ENCODE data around the gene INSR. TPM values are rescaled to one million over a fixed set of nuclear protein-coding genes. Genes with fewer than 3 reads are reported as not detected.
A peak's percentile ranks its signal among the peaks of the same experiment; 100 is the strongest.

Gene INSR
- polyA plus RNA-seq, 1 of the 3 experiments (the other 2 are of a cell fraction), result 3.6 TPM

GRCh38 chr19:7069904-7070226 lies 224.3 kb downstream of the INSR start:
- DNase-seq, result no peak
- Histone ChIP-seq H3K4me3 (ENCODE audit: low read depth in 2 of 2, low read length in 1 of 2) (peak overlapping the region; percentile 84 to 86), H3K27me3 (ENCODE audit: insufficient read depth) (peaks cover 4% of the 10 kb centered on the region; the same call in 1 of the 2 replicates), H3F3A (replicated peaks; ENCODE audit: insufficient read depth) (peaks cover 12% of the 10 kb centered on the region), H3K4me2 (peak overlapping the region; percentile 79), H2AFZ (ENCODE audit: low read depth) (peak overlapping the region; percentile 90), H3K9ac (peak overlapping the region; percentile 83), H3K27ac (ENCODE audit: low read depth in 2 of 2, low read length in 1 of 2) (peak overlapping the region; percentile 82 to 85), H4K20me1 (ENCODE audit: insufficient read depth) (no peaks in the 10 kb centered on the region), H3K9me2 (no peaks in the 10 kb centered on the region), H3K79me2 (ENCODE audit: insufficient read depth) (peaks cover 18% of the 10 kb centered on the region), H3K36me3 (replicated peaks in 1 of 2; ENCODE audit: control insufficient read depth in 1 of 2, insufficient read depth in 2 of 2, low read length in 1 of 2) (peaks cover 21 to 41% of the 10 kb centered on the region in 2 experiments), H3K9me3 (no peaks in the 10 kb centered on the region), H3K4me1 (ENCODE audit: control insufficient read depth in 1 of 2, insufficient read depth in 2 of 2, low read depth in 1 of 2, low read length in 1 of 2) (peaks cover 3 to 4% of the 10 kb centered on the region in 2 experiments; a peak in 2 of 4 replicates)
- CTCF ChIA-PET, result interaction anchor here (1.6 to 2.5 kb wide), 2 partner anchors 32 to 271 kb away, joined by 4 to 8 read pairs; no protein-coding TSS in a partner anchor
- 0% methylated on average over 4 of the region's 12 CpGs for WGBS (ENCODE audit: low lambda C conversion rate)
- TF ChIP-seq POLR2AphosphoS5 (IDR thresholded peaks at IDR 0.05; ENCODE audit: low read depth, low read length), result no peak
- no peak for TF ChIP-seq CTCF (IDR thresholded peaks at IDR 0.05)
- no peak for TF ChIP-seq MXI1 (IDR thresholded peaks at IDR 0.05; ENCODE audit: low read depth, low read length)
- no peak for TF ChIP-seq ELF1 (IDR thresholded peaks at IDR 0.05)
- TF ChIP-seq TAF1 (IDR thresholded peaks at IDR 0.05; ENCODE audit: borderline replicate concordance, low read depth, low read length), result no peak
- no peak for TF ChIP-seq RAD21 (IDR thresholded peaks at IDR 0.05; ENCODE audit: low read length)
- no peak for TF ChIP-seq CHD2 (IDR thresholded peaks at IDR 0.05; ENCODE audit: low read length, partially characterized antibody)
- no peak for TF ChIP-seq ZBTB33 (IDR thresholded peaks at IDR 0.05; ENCODE audit: borderline replicate concordance, low read depth)
- no peak for TF ChIP-seq FOXM1 (IDR thresholded peaks at IDR 0.05; ENCODE audit: low read depth)
- no peak for TF ChIP-seq FOSL2 (IDR thresholded peaks at IDR 0.05; ENCODE audit: borderline replicate concordance, low read depth)
- TF ChIP-seq, protein P1, sequence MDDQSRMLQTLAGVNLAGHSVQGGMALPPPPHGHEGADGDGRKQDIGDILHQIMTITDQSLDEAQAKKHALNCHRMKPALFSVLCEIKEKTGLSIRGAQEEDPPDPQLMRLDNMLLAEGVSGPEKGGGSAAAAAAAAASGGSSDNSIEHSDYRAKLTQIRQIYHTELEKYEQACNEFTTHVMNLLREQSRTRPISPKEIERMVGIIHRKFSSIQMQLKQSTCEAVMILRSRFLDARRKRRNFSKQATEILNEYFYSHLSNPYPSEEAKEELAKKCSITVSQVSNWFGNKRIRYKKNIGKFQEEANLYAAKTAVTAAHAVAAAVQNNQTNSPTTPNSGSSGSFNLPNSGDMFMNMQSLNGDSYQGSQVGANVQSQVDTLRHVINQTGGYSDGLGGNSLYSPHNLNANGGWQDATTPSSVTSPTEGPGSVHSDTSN (IDR thresholded peaks at IDR 0.05), result no peak
- TF ChIP-seq TCF12 (IDR thresholded peaks at IDR 0.05), result no peak
- TF ChIP-seq, protein P2, sequence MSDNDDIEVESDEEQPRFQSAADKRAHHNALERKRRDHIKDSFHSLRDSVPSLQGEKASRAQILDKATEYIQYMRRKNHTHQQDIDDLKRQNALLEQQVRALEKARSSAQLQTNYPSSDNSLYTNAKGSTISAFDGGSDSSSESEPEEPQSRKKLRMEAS (IDR thresholded peaks at IDR 0.05; ENCODE audit: low read depth), result no peak
- no peak for TF ChIP-seq SMC3 (IDR thresholded peaks at IDR 0.05; ENCODE audit: low read depth, low read length)
- TF ChIP-seq GATA2 (CRISPR knock-in tag; IDR thresholded peaks at IDR 0.05), result no peak
- POLR2A ChIA-PET, result interaction anchor here (0.6 to 1.9 kb wide), 5 partner anchors 8 to 289 kb away, joined by 3 to 15 read pairs (median 4); no protein-coding TSS in a partner anchor
